Measurements from ENCODE around the gene ACTA2.

ACTA2 gene

GRCh38 chr10:88938938-88939337 is 13.6 kb downstream of the ACTA2 start:
- Histone ChIP-seq H3K9ac (ENCODE audit: low read length) (no peak overlapping the region), H4K20me1 (ENCODE audit: insufficient read depth, low read length) (0 out of 2 replicates have a peak, but pooled peaks cover 10% of the 10 kb centered on the region), H3K9me2 (replicated peaks; ENCODE audit: insufficient read depth, low read length) (no peaks in the 10 kb centered on the region), H3K27ac (ENCODE audit: low read length) (no peak overlapping the region), H3K4me2 (ENCODE audit: low read depth, low read length) (no peak overlapping the region), H3K4me3 (ENCODE audit: low read length) (no peak overlapping the region), H3K79me2 (ENCODE audit: low read length) (no peaks in the 10 kb centered on the region), H3K36me3 (replicated peaks; ENCODE audit: insufficient read depth, low read length) (no peaks in the 10 kb centered on the region), H2AFZ (ENCODE audit: low read length) (no peak overlapping the region), H3K27me3 (replicated peaks; ENCODE audit: insufficient read depth, low read length) (peaks cover 48% of the 10 kb centered on the region), H3K9me3 (replicated peaks; ENCODE audit: insufficient read depth, low read length) (no peaks in the 10 kb centered on the region), H3F3A (ENCODE audit: insufficient read depth, low read length) (no peaks in the 10 kb centered on the region), H3K4me1 (ENCODE audit: low read length) (peaks cover 6% of the 10 kb centered on the region; the same call in 1 of the 2 replicates)
- no peak for DNase-seq
- TF ChIP-seq, protein P1, sequence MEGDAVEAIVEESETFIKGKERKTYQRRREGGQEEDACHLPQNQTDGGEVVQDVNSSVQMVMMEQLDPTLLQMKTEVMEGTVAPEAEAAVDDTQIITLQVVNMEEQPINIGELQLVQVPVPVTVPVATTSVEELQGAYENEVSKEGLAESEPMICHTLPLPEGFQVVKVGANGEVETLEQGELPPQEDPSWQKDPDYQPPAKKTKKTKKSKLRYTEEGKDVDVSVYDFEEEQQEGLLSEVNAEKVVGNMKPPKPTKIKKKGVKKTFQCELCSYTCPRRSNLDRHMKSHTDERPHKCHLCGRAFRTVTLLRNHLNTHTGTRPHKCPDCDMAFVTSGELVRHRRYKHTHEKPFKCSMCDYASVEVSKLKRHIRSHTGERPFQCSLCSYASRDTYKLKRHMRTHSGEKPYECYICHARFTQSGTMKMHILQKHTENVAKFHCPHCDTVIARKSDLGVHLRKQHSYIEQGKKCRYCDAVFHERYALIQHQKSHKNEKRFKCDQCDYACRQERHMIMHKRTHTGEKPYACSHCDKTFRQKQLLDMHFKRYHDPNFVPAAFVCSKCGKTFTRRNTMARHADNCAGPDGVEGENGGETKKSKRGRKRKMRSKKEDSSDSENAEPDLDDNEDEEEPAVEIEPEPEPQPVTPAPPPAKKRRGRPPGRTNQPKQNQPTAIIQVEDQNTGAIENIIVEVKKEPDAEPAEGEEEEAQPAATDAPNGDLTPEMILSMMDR (IDR thresholded peaks at IDR 0.05; ENCODE audit: low read length) = no peak
- TF ChIP-seq EZH2 (optimal IDR thresholded peaks at IDR 0.05; ENCODE audit: low read depth, low read length) = no peak
- no peak for TF ChIP-seq EZH2phosphoT487 (IDR thresholded peaks at IDR 0.05; ENCODE audit: low read length)

- Histone ChIP-seq H3K4me1 (ENCODE audit: low read length) (peaks cover 6% of the 10 kb centered on the region; the same call in 1 of the 2 replicates), H4K20me1 (ENCODE audit: insufficient read depth, low read length) (0 out of 2 replicates have a peak, but pooled peaks cover 4% of the 10 kb centered on the region), H3K9me3 (replicated peaks; ENCODE audit: insufficient read depth, low read length) (no peaks in the 10 kb centered on the region), H3K9me2 (replicated peaks; ENCODE audit: insufficient read depth, low read length) (no peaks in the 10 kb centered on the region), H3K36me3 (replicated peaks; ENCODE audit: insufficient read depth, low read length) (no peaks in the 10 kb centered on the region), H3K9ac (ENCODE audit: low read length) (no peak overlapping the region), H3K27me3 (replicated peaks; ENCODE audit: insufficient read depth, low read length) (peaks cover 39% of the 10 kb centered on the region), H2AFZ (ENCODE audit: low read length) (no peak overlapping the region), H3K79me2 (ENCODE audit: low read length) (no peaks in the 10 kb centered on the region), H3K27ac (ENCODE audit: low read length) (no peak overlapping the region), H3K4me3 (ENCODE audit: low read length) (no peak overlapping the region), H3K4me2 (ENCODE audit: low read depth, low read length) (no peak overlapping the region), H3F3A (ENCODE audit: insufficient read depth, low read length) (no peaks in the 10 kb centered on the region)
- TF ChIP-seq EZH2phosphoT487 (IDR thresholded peaks at IDR 0.05; ENCODE audit: low read length) (no peak), EZH2 (optimal IDR thresholded peaks at IDR 0.05; ENCODE audit: low read depth, low read length) (no peak)
- TF ChIP-seq, protein P1 (IDR thresholded peaks at IDR 0.05; ENCODE audit: low read length) = no peak
- no peak for DNase-seq
Measured at GRCh38 chr10:88938039-88938438, 14.5 kb downstream of the ACTA2 start.

DNA sequence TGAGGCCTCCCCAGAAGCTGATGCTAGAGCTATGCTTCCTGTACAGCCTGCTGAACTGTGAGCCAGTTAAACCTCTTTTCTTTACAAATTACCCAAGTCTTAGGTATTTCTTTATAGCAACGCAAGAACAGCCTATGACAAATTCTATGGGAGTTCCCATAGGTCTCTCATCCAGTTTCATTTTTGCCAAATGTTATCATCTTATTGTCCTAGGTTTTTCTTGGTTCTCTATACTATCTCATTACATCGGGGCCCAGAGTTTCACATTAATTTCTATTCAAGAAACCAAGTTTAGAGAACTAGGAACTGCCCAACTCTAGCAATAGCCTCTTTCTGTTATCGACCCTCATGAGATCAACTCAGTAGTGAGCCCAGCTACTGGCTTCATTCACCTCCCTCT is 15.9 kb downstream of the ACTA2 start:
- Histone ChIP-seq H3K27me3 (replicated peaks; ENCODE audit: insufficient read depth, low read length) (peaks cover 25% of the 10 kb centered on the region), H3K4me2 (ENCODE audit: low read depth, low read length) (no peak overlapping the region), H2AFZ (ENCODE audit: low read length) (no peak overlapping the region), H3K4me1 (ENCODE audit: low read length) (peaks cover 6% of the 10 kb centered on the region; the same call in 1 of the 2 replicates), H3K36me3 (replicated peaks; ENCODE audit: insufficient read depth, low read length) (no peaks in the 10 kb centered on the region), H3K27ac (ENCODE audit: low read length) (no peak overlapping the region), H3K9me2 (replicated peaks; ENCODE audit: insufficient read depth, low read length) (no peaks in the 10 kb centered on the region), H3F3A (ENCODE audit: insufficient read depth, low read length) (no peaks in the 10 kb centered on the region), H3K9ac (ENCODE audit: low read length) (no peak overlapping the region), H4K20me1 (ENCODE audit: insufficient read depth, low read length) (no peaks in the 10 kb centered on the region), H3K4me3 (ENCODE audit: low read length) (no peak overlapping the region), H3K79me2 (ENCODE audit: low read length) (no peaks in the 10 kb centered on the region), H3K9me3 (replicated peaks; ENCODE audit: insufficient read depth, low read length) (no peaks in the 10 kb centered on the region)
- TF ChIP-seq, protein P1 (IDR thresholded peaks at IDR 0.05; ENCODE audit: low read length) = no peak
- no peak for DNase-seq

Data from MM.1S (cell line).